Activated CD8-positive, alpha-beta memory T cell treated with anti-CD3 and anti-CD28 coated beads for 1 hour (primary cell): ENCODE data around the gene TM9SF4.
"Not testable (repeated sequence)": the region's sequence is repeated elsewhere in the genome, so short reads cannot be mapped to it uniquely, and the experiment has no call there.

ENCODE experiments used
- DNase-seq, 2 donors: peaks; one replicate each; pipeline ENCODE4 v3.0.0-alpha.2; 2020; ENCODE audit warnings: low read depth in 1 of 2; ENCODE audit errors: extremely low read depth in 1 of 2

Gene TM9SF4

GRCh38 chr20:32155017-32155981 is 45.8 kb downstream of the TM9SF4 start:
- DNase-seq, result no peak

DNA sequence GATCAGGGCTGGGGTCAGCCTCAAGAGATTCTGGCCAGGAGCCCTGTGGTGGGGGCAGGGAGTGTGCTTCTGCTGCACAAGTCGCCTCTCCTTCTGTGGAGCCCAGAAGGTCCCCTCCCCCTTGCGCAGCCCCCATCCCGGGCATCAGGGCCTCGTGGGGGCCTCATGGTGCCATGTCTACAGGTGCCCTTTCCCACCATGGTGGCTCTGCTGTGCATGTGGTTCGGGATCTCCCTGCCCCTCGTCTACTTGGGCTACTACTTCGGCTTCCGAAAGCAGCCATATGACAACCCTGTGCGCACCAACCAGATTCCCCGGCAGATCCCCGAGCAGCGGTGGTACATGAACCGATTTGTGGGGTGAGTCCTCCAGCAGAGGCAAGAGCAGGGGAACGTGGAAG is 48.1 kb downstream of the TM9SF4 start:
- DNase-seq, result no peak

DNA sequence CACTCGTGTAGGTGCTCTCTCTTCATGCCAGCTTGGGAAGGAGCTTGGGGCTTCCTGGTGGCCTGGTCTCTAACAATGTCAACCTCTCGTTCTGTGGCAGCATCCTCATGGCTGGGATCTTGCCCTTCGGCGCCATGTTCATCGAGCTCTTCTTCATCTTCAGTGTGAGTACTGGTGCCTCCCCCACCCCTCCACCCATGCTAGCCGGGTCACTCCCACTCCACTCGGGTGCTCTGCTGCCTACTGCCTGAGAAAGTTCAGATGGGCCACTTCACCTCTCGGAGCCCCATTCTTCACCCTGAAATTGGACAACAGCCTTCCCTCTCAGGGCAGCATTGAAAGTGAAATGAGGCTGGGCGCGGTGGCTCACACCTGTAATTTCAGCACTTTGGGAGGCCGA is 48.8 kb downstream of the TM9SF4 start:
- no peak for DNase-seq

- no peak for DNase-seq
Measured at GRCh38 chr20:32158943-32159660, 49.6 kb downstream of the TM9SF4 start.

GRCh38 chr20:32159766-32160221 is 50.3 kb downstream of the TM9SF4 start:
- no peak for DNase-seq

DNA sequence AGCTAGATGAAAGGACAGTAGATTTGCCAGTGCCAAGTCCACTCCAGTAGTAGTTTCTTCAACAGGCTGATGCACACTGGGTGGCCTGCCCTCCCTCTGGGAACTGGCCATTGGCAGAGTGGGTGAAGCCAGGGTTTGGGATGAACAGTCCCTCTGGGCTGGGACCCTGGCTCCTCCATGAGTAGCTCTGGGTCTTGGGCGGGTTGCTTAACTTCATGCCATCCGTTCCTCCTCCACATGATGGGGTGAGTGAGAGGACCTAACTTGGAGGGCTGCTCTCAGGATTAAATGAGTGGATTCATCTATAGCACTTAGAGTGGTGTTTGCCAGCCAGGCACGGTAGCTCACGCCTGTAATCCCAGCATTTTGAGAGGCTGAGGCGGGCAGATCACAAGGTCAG is 50.8 kb downstream of the TM9SF4 start:
- no peak for DNase-seq

DNA sequence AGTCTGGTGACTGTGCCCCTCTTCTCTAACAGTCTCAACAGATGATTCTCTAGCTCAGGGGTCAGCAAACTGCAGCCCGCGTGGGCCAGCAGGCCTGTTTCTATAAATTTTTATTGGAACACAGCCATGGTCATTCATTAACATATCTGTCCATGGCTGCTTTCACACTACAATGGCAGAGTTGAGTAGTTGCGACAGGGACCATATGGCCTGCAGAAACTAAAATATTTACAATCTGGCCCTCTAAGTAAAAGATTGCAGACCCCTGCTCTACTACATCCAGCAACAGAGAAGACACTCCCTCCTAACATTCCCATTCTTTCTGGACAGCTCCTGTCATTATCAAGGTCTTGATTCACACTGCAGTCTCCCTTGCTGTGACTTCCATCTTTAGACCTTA is 52.8 kb downstream of the TM9SF4 start:
- DNase-seq, result no peak

GRCh38 chr20:32163951-32164350 is 54.4 kb downstream of the TM9SF4 start:
- no peak for DNase-seq

DNA sequence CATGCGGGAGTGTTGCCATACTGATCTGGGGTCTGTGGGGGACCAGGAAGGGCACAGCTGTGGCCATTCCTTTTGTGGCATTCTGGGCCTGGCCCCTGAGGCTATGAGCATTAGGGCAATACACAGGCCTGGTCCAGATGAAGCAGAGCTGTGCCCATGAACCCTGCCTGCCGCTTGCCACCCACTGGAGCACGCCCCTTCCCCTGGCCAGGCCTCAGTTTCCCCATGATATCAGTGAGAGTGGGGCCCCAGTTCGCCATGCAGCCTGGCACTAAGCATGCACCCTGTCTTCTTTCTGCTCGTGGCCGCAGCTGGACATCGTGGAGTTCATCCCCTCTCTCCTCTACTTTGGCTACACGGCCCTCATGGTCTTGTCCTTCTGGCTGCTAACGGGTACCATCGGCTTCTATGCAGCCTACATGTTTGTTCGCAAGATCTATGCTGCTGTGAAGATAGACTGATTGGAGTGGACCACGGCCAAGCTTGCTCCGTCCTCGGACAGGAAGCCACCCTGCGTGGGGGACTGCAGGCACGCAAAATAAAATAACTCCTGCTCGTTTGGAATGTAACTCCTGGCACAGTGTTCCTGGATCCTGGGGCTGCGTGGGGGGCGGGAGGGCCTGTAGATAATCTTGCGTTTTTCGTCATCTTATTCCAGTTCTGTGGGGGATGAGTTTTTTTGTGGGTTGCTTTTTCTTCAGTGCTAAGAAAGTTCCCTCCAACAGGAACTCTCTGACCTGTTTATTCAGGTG is 55.6 kb downstream of the TM9SF4 start:
- DNase-seq, result no peak

DNA sequence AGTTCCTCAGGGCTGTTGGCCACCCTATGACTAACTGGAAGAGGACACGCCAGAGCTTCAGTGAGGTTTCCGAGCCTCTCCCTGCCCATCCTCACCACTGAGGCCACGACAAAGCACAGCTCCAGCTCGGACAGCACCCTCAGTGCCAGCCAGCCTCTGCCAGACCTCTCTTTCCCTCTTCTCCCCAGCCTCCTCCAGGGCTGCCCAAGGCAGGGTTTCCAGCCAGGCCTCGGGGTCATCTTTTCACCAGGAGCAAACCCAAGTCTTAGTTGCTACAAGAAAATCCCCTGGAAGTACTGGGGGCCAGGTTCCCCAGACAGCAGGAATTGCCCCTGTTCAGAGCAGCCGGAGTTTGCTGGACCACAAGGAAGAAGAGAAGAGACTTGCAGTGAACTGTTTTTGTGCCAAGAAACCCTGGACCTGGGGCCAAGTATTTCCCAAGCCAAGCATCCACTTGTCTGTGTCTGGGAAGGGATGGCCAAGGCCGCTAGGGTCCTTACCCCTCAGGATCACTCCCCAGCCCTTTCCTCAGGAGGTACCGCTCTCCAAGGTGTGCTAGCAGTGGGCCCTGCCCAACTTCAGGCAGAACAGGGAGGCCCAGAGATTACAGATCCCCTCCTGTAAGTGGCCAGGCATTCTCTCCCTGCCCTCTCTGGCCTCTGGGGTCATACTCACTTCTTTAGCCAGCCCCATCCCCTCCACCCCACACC is 56.5 kb downstream of the TM9SF4 start:
- DNase-seq, result no peak

DNA sequence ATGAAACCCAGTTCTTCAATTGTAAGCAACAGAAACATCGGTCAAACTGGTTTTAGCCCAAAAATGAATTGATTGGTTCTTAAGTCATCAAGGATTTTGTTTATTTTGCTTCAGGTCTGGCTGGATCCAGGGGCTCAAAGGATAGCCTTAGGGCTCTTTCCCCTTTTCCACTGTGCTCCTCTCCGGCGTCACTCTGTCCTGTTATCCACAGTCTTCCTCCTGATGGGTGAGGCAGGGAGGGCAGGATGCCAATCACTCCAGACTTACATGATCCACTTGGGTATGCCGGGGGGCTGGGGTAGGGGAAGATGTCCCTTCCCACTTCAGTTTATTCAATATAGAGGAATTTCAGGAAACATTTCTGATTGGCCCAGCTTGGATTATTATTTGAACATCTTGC is 58.0 kb downstream of the TM9SF4 start:
- DNase-seq, result no peak

GRCh38 chr20:32168184-32168910 is 58.8 kb downstream of the TM9SF4 start:
- no peak for DNase-seq

DNA sequence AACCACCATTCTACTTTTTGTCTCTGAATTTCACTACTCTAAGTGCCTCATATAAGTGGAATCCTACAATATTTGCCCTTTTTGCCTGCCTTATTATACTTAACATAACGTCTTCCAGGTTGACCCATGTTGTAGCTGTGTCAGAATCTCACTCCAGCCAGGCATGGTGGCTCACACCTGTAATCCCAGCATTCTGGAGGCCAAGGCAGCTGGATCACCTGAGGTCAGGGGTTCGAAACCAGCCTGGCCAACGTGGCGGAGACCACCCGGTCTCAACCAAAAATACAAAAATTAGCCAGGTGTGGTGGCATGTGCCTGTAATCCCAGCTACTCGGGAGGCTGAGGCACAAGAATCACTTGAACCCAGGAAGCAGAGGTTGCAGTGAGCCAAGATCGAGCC is 68.2 kb downstream of the TM9SF4 start:
- not testable (repeated sequence) for DNase-seq

- DNase-seq, result no peak
Measured at GRCh38 chr20:32179515-32179914, 70.0 kb downstream of the TM9SF4 start.

DNA sequence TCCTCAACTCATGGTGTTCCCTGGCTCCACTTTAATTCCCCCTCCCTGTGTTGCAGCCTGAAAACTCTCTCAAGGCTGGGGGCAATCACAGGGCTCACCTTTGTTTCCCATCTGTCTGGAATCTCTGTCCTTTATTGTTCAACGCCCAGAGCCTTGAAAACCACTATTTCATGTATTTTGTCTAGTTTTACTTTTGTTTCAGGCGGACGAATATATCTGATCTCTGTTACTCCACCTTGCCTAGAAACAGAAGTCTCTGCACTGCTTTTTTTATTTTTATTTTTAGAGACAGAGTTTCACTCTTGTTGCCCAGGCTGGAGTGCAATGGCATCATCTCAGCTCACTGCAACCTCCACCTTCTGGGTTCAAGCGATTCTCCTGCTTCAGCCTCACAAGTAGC is 70.4 kb downstream of the TM9SF4 start:
- no peak for DNase-seq

GRCh38 chr20:32181606-32182005 is 72.1 kb downstream of the TM9SF4 start:
- DNase-seq, result no peak

DNA sequence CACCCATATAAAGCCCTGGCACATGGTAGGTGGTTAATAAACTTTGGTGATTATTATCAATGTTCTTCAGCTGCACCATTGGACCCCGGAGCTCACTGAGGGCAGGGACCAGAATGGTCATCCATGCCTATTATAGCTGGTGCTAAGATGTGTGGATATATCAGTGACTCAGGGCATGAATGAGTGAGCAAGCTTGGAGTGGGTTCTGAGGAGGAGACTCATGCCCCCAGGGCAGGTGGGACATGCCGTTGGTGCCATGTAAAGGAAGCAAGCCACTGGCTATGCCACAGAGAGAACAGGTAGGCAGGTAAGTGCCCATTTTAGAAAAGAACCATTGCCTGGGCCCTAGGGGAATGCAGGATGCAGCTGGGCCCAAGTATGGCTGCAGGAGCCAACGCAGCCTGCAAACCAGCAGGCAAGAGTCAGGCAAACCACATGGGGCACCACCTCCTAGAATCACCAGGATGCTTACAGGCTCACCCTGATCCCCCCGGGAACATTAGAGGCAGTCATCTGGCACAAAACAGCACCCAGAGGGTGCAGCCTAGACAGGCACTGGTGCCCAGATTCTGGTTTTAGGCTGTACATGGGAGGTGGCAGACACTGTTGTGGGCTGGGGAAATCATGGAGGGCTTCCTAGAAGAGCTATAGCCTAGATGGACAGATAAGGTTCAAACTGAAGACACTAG is 74.6 kb downstream of the TM9SF4 start:
- DNase-seq, result no peak

- no peak for DNase-seq
Measured at GRCh38 chr20:32184961-32185603, 75.6 kb downstream of the TM9SF4 start.

DNA sequence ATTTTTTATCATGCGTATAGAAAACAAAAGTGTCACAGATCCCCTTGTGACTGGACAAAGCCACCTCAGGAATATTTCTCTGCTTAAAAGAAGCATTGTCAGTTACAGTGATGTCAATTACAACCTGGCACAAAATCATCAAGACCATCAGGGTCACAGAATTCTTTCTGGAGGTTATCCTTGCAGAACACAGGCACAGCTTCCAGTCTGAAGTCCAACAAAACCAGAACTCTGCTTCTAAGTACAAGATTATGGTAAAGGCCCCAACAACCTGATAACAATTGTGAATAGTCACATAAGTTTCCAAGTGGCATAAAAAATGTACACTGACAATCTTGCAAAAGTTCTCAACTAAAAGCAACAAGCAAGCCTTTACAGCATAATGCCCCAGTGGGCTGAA is 77.0 kb downstream of the TM9SF4 start:
- no peak for DNase-seq
